Measurements from ENCODE around the gene ZMAT3.

Gene ZMAT3

DNA sequence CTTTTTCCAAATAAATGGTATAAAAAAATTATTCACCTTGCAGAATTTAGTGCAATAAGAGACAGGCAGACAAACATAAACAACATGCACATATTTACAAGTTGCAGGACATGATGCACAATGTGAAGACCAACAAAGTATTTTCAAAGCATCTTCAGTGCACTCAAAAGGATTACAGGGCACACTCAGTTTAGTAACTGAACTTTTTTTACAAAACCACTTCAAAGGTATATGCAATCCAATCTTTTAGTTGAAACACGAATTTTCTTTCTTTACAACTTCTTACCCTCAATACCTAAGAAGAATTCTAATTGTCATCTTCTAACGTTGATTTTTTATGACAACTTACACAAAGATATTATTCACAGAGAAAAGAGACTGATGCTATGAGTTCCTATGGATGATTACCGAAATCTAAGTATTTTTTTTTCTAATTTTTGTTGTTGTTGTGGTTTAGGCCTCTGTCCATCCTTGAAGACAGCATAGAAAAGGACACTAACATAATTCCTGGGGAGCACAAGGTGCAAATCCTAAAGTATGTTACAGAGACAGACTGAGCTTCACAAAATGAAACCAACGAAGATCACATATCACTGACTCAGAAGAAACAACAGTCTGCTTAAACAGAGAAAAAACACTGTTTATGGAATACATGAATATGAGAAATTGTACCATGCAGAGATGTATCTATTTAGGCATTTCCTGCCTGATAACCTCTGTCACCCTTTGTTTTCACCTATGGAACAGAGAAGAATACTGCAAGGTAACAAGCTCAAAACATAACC, 50.3 kb downstream of the ZMAT3 start:
- no peak for DNase-seq (ENCODE audit: extremely low read depth, low read depth)
- TF ChIP-seq, protein P1, sequence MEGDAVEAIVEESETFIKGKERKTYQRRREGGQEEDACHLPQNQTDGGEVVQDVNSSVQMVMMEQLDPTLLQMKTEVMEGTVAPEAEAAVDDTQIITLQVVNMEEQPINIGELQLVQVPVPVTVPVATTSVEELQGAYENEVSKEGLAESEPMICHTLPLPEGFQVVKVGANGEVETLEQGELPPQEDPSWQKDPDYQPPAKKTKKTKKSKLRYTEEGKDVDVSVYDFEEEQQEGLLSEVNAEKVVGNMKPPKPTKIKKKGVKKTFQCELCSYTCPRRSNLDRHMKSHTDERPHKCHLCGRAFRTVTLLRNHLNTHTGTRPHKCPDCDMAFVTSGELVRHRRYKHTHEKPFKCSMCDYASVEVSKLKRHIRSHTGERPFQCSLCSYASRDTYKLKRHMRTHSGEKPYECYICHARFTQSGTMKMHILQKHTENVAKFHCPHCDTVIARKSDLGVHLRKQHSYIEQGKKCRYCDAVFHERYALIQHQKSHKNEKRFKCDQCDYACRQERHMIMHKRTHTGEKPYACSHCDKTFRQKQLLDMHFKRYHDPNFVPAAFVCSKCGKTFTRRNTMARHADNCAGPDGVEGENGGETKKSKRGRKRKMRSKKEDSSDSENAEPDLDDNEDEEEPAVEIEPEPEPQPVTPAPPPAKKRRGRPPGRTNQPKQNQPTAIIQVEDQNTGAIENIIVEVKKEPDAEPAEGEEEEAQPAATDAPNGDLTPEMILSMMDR (IDR thresholded peaks at IDR 0.05; ENCODE audit: low read depth, low read length, missing control alignments), result no peak
- H3K4me3 ChIP-seq (replicated peaks; ENCODE audit: low read depth, low read length), result no peak overlapping the region

DNA sequence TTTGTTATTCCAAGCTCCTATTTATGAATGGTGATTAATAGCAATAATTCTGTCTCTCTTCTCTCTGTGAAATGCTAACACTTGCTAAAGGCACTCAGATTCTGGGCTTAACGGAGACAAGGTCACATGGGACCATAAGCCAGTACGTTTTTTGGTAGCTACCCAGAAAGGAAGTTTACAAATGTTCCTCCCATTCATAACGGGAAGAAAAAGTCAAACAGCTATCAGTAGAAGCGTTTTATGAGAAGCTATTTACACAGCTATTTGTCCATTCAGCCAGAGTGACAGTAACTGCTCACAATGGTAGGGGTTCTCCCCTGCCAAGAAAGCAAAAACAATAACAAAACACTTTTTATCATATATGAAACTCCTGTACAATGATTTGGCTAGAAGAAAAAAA, 51.5 kb downstream of the ZMAT3 start:
- H3K4me3 ChIP-seq (replicated peaks; ENCODE audit: low read depth, low read length), result no peak overlapping the region
- TF ChIP-seq, protein P1 (IDR thresholded peaks at IDR 0.05; ENCODE audit: low read depth, low read length, missing control alignments), result no peak
- no peak for DNase-seq (ENCODE audit: extremely low read depth, low read depth)

DNA sequence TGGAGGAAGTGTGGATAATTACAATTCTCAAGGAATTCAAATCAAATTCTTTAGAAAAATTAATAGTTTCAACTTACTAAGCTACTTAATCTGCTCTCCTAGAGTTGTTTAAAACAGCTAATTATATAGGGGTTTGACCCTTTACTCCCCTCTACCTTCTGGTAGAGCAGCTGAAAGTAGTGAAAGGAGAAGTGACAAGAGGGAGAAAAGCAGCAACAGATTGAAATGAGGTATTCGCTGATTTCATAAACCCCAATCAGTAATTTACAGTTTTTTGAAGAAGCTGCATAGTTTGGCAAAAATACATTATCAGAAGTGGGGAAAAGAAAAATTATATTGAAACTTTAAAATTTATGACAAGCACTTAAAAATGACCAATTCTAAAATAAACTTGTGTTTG, 52.8 kb downstream of the ZMAT3 start:
- no peak for DNase-seq (ENCODE audit: extremely low read depth, low read depth)
- TF ChIP-seq, protein P1 (IDR thresholded peaks at IDR 0.05; ENCODE audit: low read depth, low read length, missing control alignments), result no peak

DNA sequence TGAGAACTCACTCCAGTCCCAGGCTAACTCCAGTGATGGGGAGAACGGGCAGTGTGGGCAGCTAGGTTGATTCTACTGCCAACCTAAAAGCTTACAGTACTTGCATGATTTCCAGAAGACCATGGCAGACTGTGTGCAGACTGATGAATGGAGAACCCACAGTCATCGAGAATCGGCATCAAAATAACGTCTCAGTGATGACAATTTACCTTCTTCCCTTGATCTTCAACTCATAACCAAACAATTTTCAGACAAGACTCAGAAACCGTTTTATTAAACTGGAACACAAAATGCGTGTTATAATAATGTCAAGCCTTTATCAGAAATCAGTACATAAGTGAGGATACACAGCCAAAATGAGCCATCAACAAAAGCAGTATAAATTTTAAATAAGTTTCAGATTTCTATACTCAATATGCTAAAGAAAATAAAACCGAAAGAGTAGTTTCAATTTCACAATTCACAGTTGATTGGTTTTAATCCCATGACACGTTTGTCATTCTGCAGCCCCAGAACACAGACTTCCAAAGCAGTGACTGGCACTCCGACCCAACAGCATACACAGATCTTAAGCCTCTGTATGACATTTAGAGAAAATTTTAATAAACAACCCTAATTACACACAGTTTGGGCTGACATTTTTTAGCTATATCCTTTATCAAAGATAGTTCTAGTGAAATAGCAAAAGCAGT, 54.5 kb downstream of the ZMAT3 start:
- no peak overlapping the region for H3K4me3 ChIP-seq (replicated peaks; ENCODE audit: low read depth, low read length)
- TF ChIP-seq, protein P1 (IDR thresholded peaks at IDR 0.05; ENCODE audit: low read depth, low read length, missing control alignments), result no peak
- no peak for DNase-seq (ENCODE audit: extremely low read depth, low read depth)

More for the DNA sequence above, 52.8 kb downstream of the ZMAT3 start:
- H3K4me3 ChIP-seq (replicated peaks; ENCODE audit: low read depth, low read length), result no peak overlapping the region

DNA sequence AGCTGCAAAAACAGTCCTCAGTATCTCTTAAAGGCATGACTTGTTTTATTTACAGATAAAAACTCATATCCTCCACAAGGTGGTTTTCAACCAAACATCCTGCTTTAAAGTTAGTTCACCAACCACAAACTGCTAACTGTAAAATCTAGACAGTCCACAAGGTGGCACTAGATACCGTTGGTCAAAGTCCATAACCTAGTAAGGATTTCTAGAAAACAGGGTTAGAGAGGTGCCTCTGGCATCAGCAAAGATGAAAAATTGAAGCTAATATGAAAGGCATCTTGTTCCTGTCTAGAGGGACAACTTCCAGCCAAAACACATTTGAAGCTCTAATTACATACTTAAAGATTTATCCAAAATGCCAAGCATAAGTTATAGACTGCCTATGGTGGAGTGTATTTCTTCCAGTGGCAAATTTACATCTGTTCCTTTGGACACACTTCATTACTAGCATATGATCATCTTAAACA, 56.0 kb downstream of the ZMAT3 start:
- no peak overlapping the region for H3K4me3 ChIP-seq (replicated peaks; ENCODE audit: low read depth, low read length)
- peak; percentile 78 for DNase-seq (ENCODE audit: extremely low read depth, low read depth)
- TF ChIP-seq, protein P1 (IDR thresholded peaks at IDR 0.05; ENCODE audit: low read depth, low read length, missing control alignments), result peak; percentile 67

DNA sequence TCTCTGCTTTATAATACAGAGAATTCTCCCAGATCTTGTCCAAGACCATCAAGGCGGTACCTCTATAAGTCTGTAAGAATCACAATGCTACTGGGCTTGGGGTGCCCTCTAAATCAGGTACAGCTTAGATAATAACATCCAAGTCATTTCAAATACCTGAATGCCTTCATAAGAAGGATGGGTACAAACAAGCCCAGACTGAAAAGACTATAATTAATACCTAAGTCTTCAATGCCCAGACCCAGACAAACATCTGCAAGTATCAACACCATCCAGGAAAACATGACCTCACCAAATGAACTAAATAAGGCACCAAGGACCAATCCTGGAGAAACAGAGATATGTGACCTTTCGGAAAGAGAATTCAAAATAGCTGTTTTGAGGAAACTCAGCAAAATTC, 65.9 kb downstream of the ZMAT3 start:
- TF ChIP-seq, protein P1 (IDR thresholded peaks at IDR 0.05; ENCODE audit: low read depth, low read length, missing control alignments), result no peak
- no peak for DNase-seq (ENCODE audit: extremely low read depth, low read depth)
- H3K4me3 ChIP-seq (replicated peaks; ENCODE audit: low read depth, low read length), result no peak overlapping the region

All from HFF-Myc (cell line).